Gastroesophageal sphincter (tissue), 3 donors: ENCODE results near the gene HYAL1.

Experiments used
- POLR2A ChIP-seq, 2 donors: fragments of 450-650 bp; IDR thresholded peaks; one replicate each; pipeline ENCODE4 v1.6.1; 2017; ENCODE audit warnings: antibody characterized with exemption in 2 of 2, mild to moderate bottlenecking in 2 of 2, moderate library complexity in 1 of 2
- POLR2AphosphoS5 ChIP-seq: sonication (generic); formaldehyde crosslinking; IDR thresholded peaks from one replicate; pipeline ENCODE4 v1.6.1; 2017; ENCODE audit warnings: antibody characterized with exemption
- TF ChIP-seq, protein P1 (sequence below), 4 experiments: fragments of 200-600 bp in 2 of 4; fragments of 450-650 bp in 2 of 4; sonication (generic) in 1 of 4; IDR thresholded peaks; one replicate each; pipeline ENCODE4 v1.5.1; 2017 to 2019; ENCODE audit warnings: antibody characterized with exemption in 4 of 4, mild to moderate bottlenecking in 2 of 4, moderate library complexity in 2 of 4

- TF ChIP-seq POLR2AphosphoS5 (no peak), POLR2A (IDR thresholded peaks at IDR 0.05) (no peak)
- TF ChIP-seq, protein P1, sequence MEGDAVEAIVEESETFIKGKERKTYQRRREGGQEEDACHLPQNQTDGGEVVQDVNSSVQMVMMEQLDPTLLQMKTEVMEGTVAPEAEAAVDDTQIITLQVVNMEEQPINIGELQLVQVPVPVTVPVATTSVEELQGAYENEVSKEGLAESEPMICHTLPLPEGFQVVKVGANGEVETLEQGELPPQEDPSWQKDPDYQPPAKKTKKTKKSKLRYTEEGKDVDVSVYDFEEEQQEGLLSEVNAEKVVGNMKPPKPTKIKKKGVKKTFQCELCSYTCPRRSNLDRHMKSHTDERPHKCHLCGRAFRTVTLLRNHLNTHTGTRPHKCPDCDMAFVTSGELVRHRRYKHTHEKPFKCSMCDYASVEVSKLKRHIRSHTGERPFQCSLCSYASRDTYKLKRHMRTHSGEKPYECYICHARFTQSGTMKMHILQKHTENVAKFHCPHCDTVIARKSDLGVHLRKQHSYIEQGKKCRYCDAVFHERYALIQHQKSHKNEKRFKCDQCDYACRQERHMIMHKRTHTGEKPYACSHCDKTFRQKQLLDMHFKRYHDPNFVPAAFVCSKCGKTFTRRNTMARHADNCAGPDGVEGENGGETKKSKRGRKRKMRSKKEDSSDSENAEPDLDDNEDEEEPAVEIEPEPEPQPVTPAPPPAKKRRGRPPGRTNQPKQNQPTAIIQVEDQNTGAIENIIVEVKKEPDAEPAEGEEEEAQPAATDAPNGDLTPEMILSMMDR (IDR thresholded peaks at IDR 0.05) = peak in 3 of 4 experiments; percentile 23 to 63 (median 59)
These were observed 43.9 kb upstream of the HYAL1 start for GRCh38 chr3:50347187-50347813.
